ENCODE data around the gene CGREF1.

DNA sequence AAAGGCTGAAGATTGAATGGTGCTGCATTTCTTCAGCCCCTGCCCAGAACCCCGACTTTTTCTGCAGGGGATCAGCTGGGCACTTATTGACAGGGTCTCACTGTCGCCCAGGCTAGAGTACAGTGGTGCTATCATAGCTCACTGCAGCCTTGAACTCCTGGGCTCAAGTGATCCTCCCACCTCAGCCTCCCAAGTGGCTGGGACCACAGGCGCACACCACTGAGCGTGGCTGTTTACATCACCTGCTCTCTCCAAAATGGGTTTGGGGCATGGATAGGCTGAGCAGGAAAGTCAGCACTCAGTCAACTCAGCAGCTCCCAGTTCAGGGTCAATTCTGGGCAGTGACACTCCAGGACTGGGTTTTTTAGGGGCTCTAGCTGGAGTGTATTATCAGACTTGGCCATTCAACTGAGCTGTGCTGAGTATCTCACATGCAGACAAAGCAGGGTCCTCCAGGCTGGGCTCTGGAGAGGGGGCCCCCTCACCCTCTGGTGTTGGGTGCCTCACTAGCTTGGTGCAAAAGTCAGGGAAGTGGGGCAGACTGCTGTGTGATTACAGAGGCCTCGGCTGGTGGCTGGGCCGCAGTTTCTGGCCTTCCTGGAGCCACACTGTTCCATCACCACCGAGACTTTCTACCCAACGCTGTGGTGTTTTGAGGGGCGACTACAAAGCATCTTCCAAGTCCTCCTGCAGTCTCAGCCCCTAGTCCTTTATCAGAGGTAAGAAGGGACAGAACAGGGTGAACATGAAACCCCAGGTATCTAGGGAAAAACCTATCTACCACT is 9.1 kb upstream of the CGREF1 start:
- TF ChIP-seq EP300 (IDR thresholded peaks at IDR 0.05): no peak
- TF ChIP-seq POLR2AphosphoS5 (IDR thresholded peaks at IDR 0.05): no peak
- no peak for TF ChIP-seq CTCF (IDR thresholded peaks at IDR 0.05)
